GM18511 (cell line): ENCODE measurements around the gene DCDC2C.
"Not testable (repeated sequence)": the region's sequence is repeated elsewhere in the genome, so short reads cannot be mapped to it uniquely, and the experiment has no call there.

Experiments
- ATAC-seq: cut with Tn5 transposase; IDR thresholded peaks from one replicate; pipeline ENCODE4 v1.9.1; 2021; ENCODE audit warnings: mild to moderate bottlenecking, moderate library complexity; ENCODE audit not compliant: unreplicated experiment

DCDC2C gene

DNA sequence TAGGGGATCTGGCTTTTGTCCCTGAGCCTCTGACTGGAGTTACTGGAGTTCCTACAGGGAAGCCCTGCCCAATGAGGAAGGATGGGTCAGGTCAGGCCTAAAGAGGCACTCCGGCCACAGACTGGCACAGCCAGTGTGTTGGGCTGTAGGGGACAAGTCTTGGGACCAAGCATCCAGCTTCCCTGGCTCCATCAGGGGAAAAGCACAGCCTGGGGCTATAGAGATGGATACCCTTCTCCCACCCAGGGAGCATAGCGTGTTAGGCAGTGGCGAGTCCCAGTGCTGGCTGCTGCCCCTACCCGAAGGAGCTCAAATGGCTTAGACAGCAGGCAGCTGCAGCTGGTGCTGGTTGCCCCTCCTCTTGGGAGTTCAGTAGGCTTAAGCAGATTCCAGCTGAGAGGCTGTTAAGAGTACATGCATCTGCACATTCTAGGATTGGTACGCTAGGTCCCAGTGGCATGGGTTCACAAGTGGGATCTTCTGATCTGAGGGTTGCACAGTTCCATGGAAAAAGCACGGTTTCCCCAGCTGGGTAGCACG is 111.4 kb downstream of the DCDC2C start:
- no peak for ATAC-seq

DNA sequence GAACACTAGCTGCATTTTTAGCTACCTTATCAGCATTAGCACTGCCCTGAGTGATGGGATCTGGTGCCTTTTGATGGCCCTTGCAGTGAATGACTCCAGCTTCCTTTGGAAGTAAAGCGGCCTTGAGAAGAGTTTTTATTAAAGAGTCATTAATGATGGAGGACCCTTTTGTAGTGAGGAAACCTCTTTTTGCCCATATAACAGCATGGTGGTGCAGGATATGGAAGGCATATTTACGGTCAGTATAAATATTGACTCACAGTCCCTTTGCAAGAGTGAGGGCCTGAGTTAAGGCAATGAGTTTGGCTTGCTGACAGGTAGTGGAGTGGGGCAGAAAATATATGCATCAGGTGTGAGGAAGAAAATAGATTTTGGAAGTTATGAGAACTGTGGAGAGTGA is 113.8 kb downstream of the DCDC2C start:
- ATAC-seq = not testable (repeated sequence)

DNA sequence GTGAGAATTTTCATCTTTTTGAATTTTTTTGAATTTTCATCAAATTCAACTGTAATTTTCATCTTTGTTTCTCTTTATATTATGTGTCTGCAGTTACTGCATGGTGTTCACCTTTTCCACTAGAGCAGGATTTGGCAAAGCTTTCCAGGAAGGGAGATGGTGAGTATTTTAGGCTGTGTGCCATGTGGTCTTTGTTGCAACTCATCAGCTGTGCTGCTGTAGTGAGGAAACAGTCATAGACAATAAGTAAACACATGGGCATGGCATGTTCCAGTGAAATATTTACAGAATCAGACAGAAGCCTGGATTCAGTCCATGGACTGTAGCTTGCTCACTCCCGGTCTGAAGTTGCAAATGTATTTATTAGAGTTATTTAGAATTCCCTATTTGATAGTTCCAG is 120.4 kb downstream of the DCDC2C start:
- no peak for ATAC-seq

DNA sequence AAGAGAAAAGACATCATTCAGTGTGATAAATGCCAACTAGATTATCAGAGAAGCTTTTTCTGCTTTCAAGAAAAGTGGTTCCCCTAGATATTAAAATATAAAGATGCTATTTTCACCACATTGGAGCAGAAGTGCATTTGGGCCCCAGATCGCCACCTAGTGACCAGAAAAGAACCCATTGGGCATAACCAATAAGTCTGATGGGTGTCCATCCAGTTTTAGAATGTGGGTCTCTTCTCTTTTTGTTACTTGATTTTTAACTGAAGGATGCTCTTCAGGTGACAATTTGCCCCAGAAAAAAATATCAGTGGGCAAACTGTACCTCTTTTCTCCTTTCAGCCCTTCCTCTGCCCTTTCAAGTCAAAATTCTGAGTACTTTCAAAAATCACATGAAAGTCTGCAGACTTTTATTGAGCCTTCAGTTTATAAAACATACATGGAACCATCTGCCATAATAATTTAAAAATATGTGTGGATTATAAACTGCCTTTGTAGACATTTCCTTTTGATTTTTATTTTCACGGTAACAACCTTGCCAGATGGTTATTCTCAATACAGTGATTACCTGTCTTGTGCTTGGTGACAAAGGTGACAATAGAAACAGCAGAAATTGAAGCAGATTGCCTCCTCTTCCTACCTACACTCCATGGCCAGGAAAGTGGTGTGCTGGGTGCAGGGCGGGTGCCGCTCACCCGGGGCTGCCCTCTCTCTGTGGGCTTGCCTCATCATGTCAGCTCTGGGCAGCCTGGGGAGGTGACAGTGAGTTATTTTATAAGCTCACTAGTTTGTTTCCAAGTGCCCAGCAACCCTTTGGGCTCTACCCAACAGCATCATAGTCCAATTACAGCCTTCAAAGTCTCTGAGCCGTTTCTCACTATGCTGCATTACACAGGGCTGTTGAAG is 124.5 kb downstream of the DCDC2C start:
- ATAC-seq = peak; percentile 68

DNA sequence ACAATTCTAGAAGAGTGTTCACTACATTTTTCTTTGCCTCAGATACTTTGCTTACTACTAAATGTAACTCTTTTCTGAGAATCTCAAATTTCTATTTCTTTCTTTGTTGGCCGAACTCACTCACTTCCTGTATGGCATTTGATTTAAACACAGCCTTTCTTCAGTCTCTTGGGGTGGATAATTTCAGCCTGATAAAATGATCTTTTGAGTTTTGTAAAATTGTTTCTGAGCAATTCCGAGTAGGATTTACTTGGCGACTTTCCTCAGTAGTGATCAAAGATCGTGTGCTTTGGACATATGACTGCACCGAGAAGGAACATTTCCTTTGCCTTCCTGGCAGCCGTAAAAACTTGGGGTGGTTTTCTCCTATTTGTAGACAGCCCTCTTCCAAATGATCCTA is 127.4 kb downstream of the DCDC2C start:
- no peak for ATAC-seq

DNA sequence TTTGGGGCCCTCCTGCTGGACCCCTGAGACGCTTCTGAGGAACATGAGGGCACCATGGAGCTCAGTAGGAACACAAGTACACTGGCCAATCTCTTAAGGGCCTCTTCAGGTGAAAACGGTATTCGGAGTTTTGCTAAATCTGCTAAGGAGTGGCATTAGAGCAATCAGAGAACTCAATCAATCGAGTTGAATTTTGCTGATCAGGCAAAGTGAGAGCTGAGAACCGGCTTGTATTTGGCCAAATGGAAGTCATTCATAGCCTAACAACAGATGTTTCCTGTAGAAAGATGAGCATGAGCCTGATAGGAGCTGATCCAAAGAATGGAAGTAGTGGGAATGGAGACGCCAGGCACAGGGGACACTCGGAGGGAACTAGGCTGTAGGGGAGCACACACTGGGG is 133.7 kb downstream of the DCDC2C start:
- no peak for ATAC-seq

DNA sequence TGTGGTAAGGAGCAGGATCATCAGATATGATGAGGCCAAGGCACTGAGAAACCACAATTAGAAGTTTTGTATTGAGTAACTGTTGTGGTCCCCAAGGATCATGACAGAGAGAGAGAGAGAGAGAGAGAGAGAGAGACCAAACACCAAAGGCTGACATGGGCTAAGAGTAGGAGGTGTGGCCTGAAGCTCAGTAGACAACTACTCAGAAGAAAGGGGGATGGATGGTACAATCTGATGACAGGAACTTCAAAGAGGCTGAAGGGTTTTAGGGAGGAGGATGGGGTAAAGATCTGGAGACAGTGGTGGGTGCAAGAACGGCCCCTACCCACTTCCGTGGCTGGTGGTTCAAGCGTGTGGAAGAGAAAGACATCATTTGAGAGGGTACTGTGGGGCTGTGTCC is 135.0 kb downstream of the DCDC2C start:
- no peak for ATAC-seq

DNA sequence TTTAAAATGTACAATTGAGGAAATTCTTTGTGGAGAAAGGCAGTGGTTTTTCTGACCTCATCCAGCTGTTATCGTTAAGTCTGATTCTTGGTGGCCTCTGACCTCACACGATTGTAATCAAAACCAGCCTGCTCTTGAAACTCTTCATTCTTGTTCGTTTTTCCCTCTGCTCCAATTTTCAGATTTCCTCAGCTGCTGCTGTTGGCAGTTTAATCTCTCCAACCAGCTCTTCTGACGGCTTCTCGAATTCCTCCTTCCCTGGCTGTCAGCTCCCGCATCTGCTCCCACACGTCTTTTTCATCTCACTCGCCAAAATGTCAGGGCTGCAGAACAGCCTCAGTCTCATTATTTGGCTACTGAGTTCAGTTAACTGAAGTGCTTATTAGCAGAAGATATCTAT is 136.1 kb downstream of the DCDC2C start:
- ATAC-seq = no peak

DNA sequence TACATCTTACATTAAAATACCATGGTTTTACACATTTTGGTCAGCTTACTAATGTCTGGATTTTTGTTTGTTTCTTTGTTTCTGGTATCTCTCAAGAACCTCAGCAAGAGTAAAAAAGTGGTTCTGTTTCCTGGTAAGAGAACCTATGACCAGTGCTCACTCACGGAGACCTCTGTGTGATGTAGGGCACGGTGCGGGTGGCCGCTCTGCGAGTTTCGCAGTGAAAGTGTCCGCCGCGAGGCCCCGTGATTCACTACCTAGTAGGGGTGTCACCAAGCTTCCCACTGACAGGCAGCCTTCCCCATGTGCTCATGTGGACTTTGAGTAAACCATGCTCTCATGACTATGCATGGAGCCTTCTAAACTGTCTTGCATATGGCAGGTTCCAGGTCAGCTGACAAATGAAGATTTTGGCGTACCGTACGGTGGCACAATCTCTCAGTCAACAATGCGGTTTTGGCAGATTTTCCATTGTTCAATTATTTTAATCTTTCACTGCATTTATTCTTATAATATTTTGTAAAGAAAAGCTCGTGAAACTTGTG is 137.3 kb downstream of the DCDC2C start:
- ATAC-seq = no peak

DNA sequence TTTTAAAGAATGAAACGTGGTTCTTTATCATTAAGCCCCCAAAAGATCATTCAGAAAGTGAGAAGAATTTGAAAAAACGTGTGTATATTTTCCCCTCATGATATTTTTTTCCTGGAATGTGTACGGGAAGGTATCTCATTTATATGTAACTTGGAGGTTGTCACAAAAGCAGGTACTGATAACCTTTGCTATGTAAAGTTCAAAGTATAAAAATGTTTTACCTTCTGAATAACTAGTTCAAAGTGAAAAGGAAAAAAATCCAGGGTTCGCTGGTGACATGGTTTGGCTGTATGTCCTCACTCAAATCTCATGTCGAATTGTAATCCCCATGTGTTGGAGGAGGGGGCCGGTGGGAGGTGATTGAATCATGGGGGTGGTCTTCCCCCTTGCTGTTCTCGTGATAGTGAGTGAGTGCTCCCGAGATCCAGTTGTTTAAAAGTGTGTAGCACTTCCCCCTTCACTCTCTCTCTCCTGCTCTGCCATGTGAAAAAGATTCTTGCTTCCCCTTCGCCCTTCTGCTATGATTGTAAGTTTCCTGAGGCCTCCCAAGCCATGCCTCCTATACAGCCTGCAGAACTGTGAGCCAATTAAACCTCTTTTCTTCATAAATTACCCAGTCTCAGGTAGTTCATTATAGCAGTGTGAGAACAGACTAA is 144.2 kb downstream of the DCDC2C start:
- no peak for ATAC-seq

DNA sequence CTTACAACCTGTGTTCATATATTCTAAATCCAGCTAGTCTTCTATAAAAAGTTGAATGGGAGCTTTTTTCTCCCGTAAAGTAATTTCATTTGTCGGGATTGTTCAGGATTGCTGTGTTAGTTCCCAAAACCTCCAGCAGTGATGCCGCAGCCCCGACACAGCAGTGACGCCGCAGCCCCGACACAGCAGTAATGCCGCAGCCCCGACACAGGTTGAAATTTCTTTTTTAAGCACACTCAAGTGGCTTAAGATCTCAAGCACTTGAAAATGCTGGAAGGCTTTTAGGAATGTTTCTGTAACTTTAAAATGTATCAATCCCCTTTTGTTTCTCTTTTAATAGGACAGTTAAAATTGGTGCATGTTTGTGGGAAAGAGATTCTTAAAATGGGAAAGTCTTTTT is 145.4 kb downstream of the DCDC2C start:
- no peak for ATAC-seq

DNA sequence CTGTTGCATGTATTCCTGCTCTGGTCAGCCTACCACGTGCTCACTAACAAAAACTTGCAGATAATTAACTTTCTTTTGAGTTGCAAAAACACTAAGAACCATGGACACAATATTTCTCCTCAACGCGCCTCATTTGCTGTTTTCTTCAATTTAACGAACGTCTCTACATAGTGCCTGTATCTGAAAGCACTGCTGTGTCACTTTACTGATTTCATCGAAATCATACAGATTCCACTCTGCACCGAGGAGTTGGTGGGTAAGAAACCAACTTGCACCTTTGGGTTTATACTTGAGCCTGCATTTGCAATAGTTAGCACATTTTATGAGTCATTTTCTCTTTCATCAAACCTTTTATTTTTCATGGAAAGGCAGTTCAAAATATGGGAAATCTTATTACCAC is 145.8 kb downstream of the DCDC2C start:
- no peak for ATAC-seq

DNA sequence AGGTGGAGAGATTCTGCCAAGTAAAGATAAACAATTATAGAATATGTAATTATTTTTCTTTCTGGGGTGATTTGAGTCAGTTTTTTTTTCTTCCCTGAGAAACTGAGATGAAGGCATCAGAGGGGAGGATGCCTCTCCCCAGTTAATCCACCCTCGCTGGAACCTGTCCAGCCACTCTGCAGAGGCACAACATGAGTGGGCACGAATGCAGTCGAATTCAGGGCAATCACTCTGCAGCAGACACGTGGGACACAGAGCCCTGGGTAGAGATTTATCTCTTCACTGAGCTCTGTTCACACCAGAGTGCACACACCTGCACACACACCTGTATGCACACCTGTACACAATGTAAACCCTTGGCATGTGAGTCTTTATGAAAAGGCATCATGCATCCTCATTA is 154.2 kb downstream of the DCDC2C start:
- no peak for ATAC-seq

DNA sequence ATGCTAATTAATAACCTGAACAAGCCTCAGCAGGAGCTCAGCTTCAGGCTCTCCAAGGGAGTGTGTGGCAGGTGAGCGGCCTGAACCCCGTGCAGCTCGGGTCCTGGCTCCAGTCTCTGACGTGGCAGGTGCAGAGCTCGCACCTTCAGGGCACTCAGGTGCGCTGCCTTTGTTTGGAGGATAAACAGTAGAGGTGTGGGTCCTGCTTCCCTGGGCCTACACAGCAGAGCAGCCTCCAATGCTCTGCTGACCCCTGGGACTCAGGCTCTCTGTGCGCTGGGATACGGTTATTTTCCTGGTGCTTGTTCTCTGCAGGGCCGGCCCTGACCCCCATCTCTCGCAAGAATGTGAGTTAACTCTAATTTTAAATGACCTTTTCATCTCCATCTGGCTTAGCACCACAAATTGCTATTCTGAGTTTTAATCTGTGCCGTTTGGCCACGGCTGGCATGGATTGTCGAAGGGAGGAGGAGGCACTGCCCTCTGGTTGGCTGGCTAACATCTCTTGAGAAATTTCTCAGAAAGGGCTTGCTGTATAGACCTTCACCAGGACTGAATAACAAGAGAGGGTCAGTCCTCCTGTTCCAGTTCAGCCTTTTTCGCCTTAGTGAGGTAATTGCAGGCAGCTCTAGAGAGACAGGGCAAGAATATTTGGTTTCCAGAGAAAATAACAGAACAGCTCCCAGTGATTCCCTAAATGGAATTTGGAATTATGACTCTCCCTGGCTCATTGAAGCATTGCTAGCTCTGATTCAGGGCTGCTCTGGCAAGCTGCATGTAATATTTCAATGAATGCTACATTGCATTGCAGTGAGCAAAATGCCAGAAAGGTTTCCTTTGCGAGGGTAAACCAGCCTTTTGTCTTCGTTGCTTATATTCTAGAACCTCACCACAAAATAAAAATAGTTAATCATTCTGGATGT is 161.8 kb downstream of the DCDC2C start:
- ATAC-seq = no peak

DNA sequence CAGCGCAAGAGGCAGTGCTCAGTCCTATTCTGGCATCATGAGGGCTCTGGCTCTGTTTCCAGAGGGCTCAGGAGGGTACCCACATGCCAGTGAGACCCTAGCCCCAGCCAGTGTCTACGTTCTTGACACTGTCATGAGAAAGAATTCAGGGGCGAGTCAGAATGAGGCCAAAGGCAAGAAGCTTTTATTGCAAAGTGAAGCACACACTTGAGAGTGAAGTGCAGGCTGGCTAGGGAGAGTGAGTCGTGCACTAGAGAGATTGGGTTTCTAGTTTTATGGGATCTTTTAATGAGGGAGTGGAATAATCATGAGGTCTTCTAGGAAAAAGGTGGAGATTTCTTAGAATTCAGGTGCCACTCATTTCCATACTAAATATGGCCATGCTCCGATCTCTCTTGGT is 164.1 kb downstream of the DCDC2C start:
- ATAC-seq = no peak

DNA sequence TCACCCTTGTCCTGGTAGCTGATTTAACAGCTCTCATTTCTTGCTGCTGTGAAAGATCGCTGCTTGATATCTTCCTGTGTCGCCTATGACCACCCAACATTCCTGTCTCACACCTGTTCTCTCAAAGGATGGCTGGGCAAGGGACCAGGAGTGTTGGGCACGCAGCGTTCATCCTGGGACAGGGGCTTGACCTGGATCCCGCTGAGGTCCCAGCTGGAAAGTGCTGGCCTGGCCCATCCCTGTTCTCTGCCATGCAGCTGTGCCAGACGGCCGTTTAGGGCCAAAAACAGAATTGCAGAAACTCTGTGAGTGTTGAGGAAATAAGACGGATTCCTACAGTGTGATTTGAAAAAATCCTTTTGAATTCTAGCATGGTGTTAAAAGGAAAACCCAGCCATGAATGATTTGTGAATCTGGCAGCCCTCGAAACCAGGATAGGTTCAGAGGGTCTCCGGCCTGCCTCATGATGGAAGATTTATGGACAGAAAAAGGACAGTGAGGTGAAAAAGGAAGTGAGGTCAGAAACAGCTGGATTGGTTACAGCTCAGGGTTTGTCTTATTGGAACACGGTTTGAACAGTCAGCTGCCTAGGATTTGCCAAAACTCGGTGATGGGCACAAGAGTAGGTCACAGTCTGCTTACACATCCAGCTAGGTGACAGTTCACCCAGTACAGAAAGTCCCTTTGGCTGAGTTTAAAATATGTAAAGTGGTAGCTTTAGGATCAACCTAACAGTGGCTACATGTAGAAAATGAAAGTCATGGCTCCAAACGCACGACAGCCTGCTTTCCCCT is 164.8 kb downstream of the DCDC2C start:
- no peak for ATAC-seq

DNA sequence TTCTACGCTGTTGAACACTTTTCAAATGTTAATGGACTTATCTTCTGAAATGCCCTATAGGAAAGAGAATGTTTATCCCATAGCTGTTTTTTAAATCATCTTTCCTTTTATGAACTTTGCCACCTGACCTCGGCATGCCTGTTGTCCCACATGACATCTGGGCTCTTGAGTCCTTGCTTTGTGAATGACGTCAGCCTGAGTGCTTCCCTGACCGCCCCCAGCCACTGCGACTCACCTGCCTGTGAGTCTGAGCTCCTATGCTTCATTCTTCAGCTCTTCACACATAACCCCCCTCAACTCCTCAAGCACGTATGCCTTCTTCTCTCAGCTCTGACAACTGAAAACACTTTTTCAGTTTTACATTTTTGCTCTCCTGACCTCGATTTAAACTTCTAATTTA is 166.8 kb downstream of the DCDC2C start:
- no peak for ATAC-seq

DNA sequence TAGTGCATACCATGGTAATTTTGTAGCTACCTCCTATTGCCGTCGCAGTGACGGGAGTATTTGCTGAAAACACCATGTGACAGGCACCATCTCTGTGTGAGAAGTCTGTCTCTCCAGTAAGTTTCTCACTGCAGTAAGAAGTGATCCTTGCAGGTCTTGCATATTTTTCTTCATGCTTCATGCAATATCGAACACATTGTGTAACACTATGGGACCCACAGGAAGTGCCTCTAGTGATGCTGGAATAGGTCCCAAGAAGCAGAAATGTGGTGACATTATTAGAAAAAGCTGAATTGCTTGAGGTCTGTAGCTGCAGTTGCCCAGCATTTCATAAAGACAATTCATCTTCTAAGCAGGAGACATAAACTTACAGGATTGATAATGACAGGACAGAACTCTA is 167.6 kb downstream of the DCDC2C start:
- no peak for ATAC-seq

DNA sequence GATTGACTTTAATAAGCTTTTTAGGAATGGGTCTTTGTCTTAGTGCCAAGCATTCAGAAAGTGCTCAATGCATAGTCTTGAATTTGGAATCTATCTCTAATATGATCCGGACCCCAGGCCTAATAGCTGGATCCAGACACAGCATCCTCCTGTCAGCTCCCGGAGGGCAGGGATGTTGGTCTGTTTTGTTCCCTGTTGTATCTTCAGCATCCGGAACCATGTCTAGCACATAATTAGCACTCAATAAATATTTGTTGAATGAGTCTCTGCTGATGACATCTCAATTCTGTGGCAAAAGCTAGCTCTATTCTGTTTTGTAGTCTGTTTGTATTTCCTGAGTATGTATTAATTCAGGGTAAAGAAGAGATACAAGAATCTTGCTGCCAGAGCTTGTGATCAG is 169.1 kb downstream of the DCDC2C start:
- ATAC-seq = no peak

DNA sequence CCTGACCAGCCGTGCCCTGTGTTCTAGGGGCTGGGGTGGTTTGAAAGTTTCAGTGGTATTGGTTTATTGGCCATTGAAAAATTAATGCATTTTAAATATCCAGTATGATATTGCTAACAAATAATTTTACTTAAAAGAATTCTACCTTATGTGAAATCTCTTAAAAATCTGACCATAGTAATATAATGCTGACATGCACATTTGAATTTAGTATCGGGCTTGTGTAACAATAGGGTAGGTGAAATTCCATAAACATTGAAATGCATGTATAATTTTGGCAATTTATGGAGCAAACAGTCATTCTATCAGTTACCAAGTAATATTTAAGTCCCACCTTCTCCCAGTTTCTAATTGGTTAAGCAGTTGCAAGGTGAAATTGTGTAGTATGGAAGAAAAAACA is 170.5 kb downstream of the DCDC2C start:
- ATAC-seq = no peak
